ENCODE measurements around the gene ISCA2. TPM values are rescaled to one million over a fixed set of nuclear protein-coding genes. Genes with fewer than 3 reads are reported as not detected.
A peak's percentile ranks its signal among the peaks of the same experiment; 100 is the strongest.

ISCA2 gene
- total RNA-seq, 5 donors from 2014 or later (not counting 1 experiment from before 2014, with no cell fraction given): 21.3 to 42.6 (median 34.1) TPM

DNA sequence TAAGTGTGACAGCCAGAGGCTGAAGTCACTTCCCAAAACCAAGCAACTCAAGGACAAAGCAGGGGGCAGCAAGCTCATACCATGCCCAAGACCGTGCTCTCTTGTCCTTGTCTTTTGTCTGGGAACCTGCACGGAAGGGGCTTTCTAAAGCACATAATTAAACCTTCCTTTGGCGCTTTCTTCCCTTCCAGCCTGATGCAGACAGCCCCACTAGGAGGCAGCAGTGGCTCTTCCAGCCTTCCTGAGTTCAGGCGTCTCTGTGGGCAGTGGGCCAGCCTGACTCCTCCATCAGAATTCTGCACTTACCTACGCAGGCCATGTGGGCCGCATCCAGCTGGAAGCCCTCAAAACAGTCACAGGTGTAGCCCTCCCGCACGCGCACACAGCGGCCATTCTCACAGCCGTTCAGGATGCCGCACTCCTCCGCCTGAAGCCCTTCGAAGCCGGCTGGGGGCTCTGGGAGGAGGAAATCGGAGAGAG lies 7.6 kb downstream of the ISCA2 start:
- Histone ChIP-seq H3K27ac (ENCODE audit: low read length) (no peak overlapping the region), H3K9me3 (no peaks in the 10 kb centered on the region), H3K4me3 (ENCODE audit: control insufficient read depth in 1 of 2, extremely low read depth in 1 of 2, low read length in 1 of 2) (no peak overlapping the region), H3K27me3 (replicated peaks in 1 of 2; ENCODE audit: control insufficient read depth in 2 of 2, extremely low read depth in 1 of 2, insufficient read depth in 2 of 2, low read length in 1 of 2) (no peaks in the 10 kb centered on the region), H3K36me3 (ENCODE audit: control insufficient read depth in 2 of 2, extremely low read depth in 1 of 2, insufficient read depth in 1 of 2, low read length in 1 of 2) (no peaks in the 10 kb centered on the region), H3K4me1 (ENCODE audit: control insufficient read depth in 1 of 2, extremely low read depth in 1 of 2, insufficient read depth in 2 of 2, low read length in 2 of 2) (no peaks in the 10 kb centered on the region)
- WGBS (ENCODE audit: insufficient coverage): 89% methylated on average over 15 of the region's 16 CpGs
- H3K27ac Mint-ChIP-seq: no peak overlapping the region
- H3K9me3 Mint-ChIP-seq: no peaks in the 10 kb centered on the region
- no peaks in the 10 kb centered on the region for H3K27me3 Mint-ChIP-seq
- H3K4me1 Mint-ChIP-seq: peaks cover 0 to 28% (median 26%) of the 10 kb centered on the region in 3 donors
- CTCF ChIA-PET: no interaction called here
- peaks cover 18% of the 10 kb centered on the region for H3K36me3 Mint-ChIP-seq
- no peak overlapping the region for H3K4me3 Mint-ChIP-seq
- DNase-seq (no peak), ATAC-seq (replicated peaks in 1 of 4) (no peak)
- POLR2A ChIA-PET: interaction anchor here in 1 of 2 donors (0.6 kb wide), 1 partner anchor 282 kb away, joined by 3 read pairs; no protein-coding TSS in a partner anchor

DNA sequence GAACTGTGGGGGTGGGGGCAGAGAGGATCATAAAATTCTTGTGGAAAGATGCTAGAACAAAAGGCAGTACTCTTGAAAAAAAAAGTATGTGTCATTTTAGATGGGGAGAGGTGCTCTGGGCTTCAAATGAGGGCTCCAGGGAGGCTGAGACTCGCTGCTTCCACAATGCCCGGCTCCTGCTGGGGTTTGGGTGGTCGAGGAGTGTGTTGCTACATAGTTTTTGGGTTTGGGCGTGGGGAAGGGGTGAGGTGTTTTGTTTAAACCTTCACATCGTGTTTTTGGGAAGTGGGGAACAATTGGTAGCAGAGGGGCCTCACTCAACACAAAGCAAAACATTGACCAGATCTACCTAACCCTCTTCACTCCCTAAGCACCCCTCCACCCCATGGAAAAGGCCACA lies 8.1 kb downstream of the ISCA2 start:
- ChIA-PET POLR2A (interaction anchor here in 1 of 2 donors (0.6 kb wide), 1 partner anchor 282 kb away, joined by 3 read pairs; no protein-coding TSS in a partner anchor), CTCF (no interaction called here)
- ATAC-seq (replicated peaks in 1 of 4) (no peak), DNase-seq (no peak)
- no peak overlapping the region for H3K4me3 Mint-ChIP-seq
- Histone ChIP-seq H3K27ac (ENCODE audit: low read length) (no peak overlapping the region), H3K4me3 (ENCODE audit: control insufficient read depth in 1 of 2, extremely low read depth in 1 of 2, low read length in 1 of 2) (no peak overlapping the region), H3K9me3 (no peaks in the 10 kb centered on the region), H3K36me3 (ENCODE audit: control insufficient read depth in 2 of 2, extremely low read depth in 1 of 2, insufficient read depth in 1 of 2, low read length in 1 of 2) (no peaks in the 10 kb centered on the region), H3K27me3 (replicated peaks in 1 of 2; ENCODE audit: control insufficient read depth in 2 of 2, extremely low read depth in 1 of 2, insufficient read depth in 2 of 2, low read length in 1 of 2) (no peaks in the 10 kb centered on the region), H3K4me1 (ENCODE audit: control insufficient read depth in 1 of 2, extremely low read depth in 1 of 2, insufficient read depth in 2 of 2, low read length in 2 of 2) (no peaks in the 10 kb centered on the region)
- no peaks in the 10 kb centered on the region for H3K27me3 Mint-ChIP-seq
- WGBS (ENCODE audit: insufficient coverage): 79% methylated on average over 2 of the region's 5 CpGs
- peaks cover 18% of the 10 kb centered on the region for H3K36me3 Mint-ChIP-seq
- peaks cover 0 to 28% (median 24%) of the 10 kb centered on the region in 3 donors for H3K4me1 Mint-ChIP-seq
- H3K27ac Mint-ChIP-seq: no peak overlapping the region
- no peaks in the 10 kb centered on the region for H3K9me3 Mint-ChIP-seq

DNA sequence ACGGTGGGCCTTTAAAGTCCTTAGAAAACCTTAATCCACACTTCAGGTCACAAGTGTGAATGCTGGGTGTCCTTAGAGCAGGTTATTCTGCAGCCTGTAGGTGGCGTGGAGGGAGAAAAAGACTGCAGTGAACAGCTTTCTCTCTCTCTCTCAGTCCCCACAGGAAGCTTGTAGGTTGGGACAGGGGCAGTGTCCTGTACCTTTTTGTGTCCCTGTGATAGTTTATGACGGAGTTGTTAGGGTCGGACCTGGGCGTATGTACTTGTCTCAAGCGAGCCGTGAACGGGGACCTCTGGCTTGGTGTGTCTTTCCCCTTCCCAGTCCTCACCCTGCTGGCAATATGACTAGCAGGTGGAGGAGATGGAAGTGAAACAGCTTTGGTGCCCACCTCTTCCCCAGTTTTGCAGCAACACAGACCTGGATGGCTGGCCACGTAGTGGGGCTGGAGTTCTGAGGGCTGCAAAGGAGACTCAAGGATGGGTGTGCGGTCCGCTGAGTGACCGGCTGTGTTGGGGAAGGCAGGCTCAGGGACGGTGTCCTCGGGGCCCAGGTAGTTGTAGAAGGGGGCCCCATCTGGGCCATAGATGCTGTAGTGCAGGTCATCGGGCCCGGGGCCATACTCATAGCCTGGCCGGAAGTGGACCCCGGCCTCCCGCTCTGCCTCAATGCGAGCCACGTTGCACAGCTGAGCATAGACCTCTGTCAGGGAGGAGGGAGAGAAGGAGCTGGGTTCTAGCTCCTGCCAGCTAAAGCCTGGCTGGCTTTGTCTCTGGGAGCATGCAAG lies 8.9 kb downstream of the ISCA2 start:
- ChIA-PET CTCF (no interaction called here), POLR2A (no interaction called here)
- Histone ChIP-seq H3K27ac (ENCODE audit: low read length) (no peak overlapping the region), H3K4me3 (ENCODE audit: control insufficient read depth in 1 of 2, extremely low read depth in 1 of 2, low read length in 1 of 2) (no peak overlapping the region), H3K27me3 (replicated peaks in 1 of 2; ENCODE audit: control insufficient read depth in 2 of 2, extremely low read depth in 1 of 2, insufficient read depth in 2 of 2, low read length in 1 of 2) (no peaks in the 10 kb centered on the region), H3K9me3 (no peaks in the 10 kb centered on the region), H3K4me1 (ENCODE audit: control insufficient read depth in 1 of 2, extremely low read depth in 1 of 2, insufficient read depth in 2 of 2, low read length in 2 of 2) (no peaks in the 10 kb centered on the region), H3K36me3 (ENCODE audit: control insufficient read depth in 2 of 2, extremely low read depth in 1 of 2, insufficient read depth in 1 of 2, low read length in 1 of 2) (no peaks in the 10 kb centered on the region)
- ATAC-seq (replicated peaks in 1 of 4): peak in 1 of 4 experiments; percentile 29
- H3K27ac Mint-ChIP-seq: no peak overlapping the region
- no peaks in the 10 kb centered on the region for H3K9me3 Mint-ChIP-seq
- peaks cover 0 to 2% of the 10 kb centered on the region in 2 donors for H3K27me3 Mint-ChIP-seq
- H3K4me1 Mint-ChIP-seq: peaks cover 0 to 30% (median 23%) of the 10 kb centered on the region in 3 donors
- 97% methylated on average over 9 of the region's 21 CpGs for WGBS (ENCODE audit: insufficient coverage)
- H3K36me3 Mint-ChIP-seq: peaks cover 17% of the 10 kb centered on the region
- DNase-seq: no peak
- no peak overlapping the region for H3K4me3 Mint-ChIP-seq

DNA sequence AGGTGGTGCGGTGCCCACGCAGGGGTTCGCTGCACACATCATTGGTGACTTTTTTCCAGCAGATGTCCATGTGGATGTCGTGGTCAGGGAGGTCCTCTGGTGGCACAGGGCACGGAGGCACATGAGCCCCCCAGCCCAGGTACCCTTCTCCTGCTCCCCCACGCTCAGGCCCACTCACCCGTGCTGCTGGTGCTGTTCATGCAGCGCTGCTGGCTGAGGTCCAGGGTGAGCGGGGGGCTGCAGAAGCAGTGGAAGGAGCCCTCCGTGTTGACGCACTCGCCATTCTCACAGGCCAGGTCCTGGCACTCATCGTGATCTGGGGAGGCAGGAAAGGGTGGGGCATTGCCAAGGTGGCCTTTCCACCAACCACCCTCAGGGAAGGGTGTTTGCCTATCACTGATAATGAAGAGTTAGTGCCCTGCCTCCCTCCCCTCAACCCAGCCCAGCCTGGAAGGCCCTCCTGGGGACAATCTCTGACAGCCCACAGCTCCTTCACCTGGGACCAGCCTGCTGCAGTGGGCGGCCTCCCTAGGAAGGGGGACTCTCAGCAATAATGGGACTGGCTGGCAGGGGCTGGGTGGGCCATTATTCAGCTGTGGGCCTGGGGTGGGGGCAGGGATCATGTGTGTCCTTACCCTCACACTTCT lies 9.8 kb downstream of the ISCA2 start:
- 85% methylated on average over 7 of the region's 14 CpGs for WGBS (ENCODE audit: insufficient coverage)
- CTCF ChIA-PET: no interaction called here
- ATAC-seq (replicated peaks in 1 of 4) (no peak), DNase-seq (no peak)
- Histone ChIP-seq H3K4me1 (ENCODE audit: control insufficient read depth in 1 of 2, extremely low read depth in 1 of 2, insufficient read depth in 2 of 2, low read length in 2 of 2) (no peaks in the 10 kb centered on the region), H3K4me3 (ENCODE audit: control insufficient read depth in 1 of 2, extremely low read depth in 1 of 2, low read length in 1 of 2) (no peak overlapping the region), H3K36me3 (ENCODE audit: control insufficient read depth in 2 of 2, extremely low read depth in 1 of 2, insufficient read depth in 1 of 2, low read length in 1 of 2) (no peaks in the 10 kb centered on the region), H3K9me3 (no peaks in the 10 kb centered on the region), H3K27me3 (replicated peaks in 1 of 2; ENCODE audit: control insufficient read depth in 2 of 2, extremely low read depth in 1 of 2, insufficient read depth in 2 of 2, low read length in 1 of 2) (peaks cover 0 to 6% of the 10 kb centered on the region in 2 experiments), H3K27ac (ENCODE audit: low read length) (no peak overlapping the region)
- H3K36me3 Mint-ChIP-seq: peaks cover 11% of the 10 kb centered on the region
- H3K4me3 Mint-ChIP-seq: no peak overlapping the region
- peaks cover 0 to 27% (median 18%) of the 10 kb centered on the region in 3 donors for H3K4me1 Mint-ChIP-seq
- H3K9me3 Mint-ChIP-seq: no peaks in the 10 kb centered on the region
- peaks cover 0 to 5% of the 10 kb centered on the region in 2 donors for H3K27me3 Mint-ChIP-seq
- POLR2A ChIA-PET: interaction anchor here in 1 of 2 donors (0.5 kb wide), 1 partner anchor 365 kb away, joined by 5 read pairs; no protein-coding TSS in a partner anchor
- no peak overlapping the region for H3K27ac Mint-ChIP-seq

DNA sequence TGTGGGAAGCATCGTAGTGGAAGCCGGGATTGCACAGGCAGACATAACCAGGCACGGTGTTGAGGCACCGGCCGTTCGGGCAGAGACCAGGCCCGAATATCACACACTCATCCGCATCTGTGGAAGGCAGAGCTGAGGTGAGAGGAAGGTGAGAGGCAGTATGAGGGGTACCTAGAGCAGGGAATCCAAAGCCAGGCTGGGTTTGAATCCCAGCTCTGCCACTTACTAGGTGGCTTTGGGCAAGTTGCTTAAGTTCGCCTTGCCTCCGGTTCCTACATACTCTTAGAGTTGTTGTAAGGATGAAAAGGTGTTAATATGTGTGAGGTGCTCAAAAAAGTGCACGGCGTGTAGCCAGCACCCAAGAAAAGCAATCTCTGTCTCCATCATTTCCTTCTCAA lies 10.4 kb downstream of the ISCA2 start:
- H3K9me3 Mint-ChIP-seq: no peaks in the 10 kb centered on the region
- H3K27ac Mint-ChIP-seq: no peak overlapping the region
- ChIA-PET POLR2A (interaction anchor here in 1 of 2 donors (0.5 kb wide), 1 partner anchor 365 kb away, joined by 5 read pairs; no protein-coding TSS in a partner anchor), CTCF (no interaction called here)
- ATAC-seq (replicated peaks in 1 of 4) (no peak), DNase-seq (peak in 1 of 35 experiments; percentile 13)
- Histone ChIP-seq H3K4me1 (ENCODE audit: control insufficient read depth in 1 of 2, extremely low read depth in 1 of 2, insufficient read depth in 2 of 2, low read length in 2 of 2) (no peaks in the 10 kb centered on the region), H3K27me3 (replicated peaks in 1 of 2; ENCODE audit: control insufficient read depth in 2 of 2, extremely low read depth in 1 of 2, insufficient read depth in 2 of 2, low read length in 1 of 2) (peaks cover 0 to 11% of the 10 kb centered on the region in 2 experiments), H3K27ac (ENCODE audit: low read length) (no peak overlapping the region), H3K4me3 (ENCODE audit: control insufficient read depth in 1 of 2, extremely low read depth in 1 of 2, low read length in 1 of 2) (no peak overlapping the region), H3K36me3 (ENCODE audit: control insufficient read depth in 2 of 2, extremely low read depth in 1 of 2, insufficient read depth in 1 of 2, low read length in 1 of 2) (no peaks in the 10 kb centered on the region), H3K9me3 (no peaks in the 10 kb centered on the region)
- peaks cover 8% of the 10 kb centered on the region for H3K36me3 Mint-ChIP-seq
- no peak overlapping the region for H3K4me3 Mint-ChIP-seq
- H3K27me3 Mint-ChIP-seq: peaks cover 0 to 5% of the 10 kb centered on the region in 2 donors
- peaks cover 0 to 23% (median 16%) of the 10 kb centered on the region in 3 donors for H3K4me1 Mint-ChIP-seq
- WGBS (ENCODE audit: insufficient coverage): 95% methylated on average over 8 of the region's 12 CpGs

DNA sequence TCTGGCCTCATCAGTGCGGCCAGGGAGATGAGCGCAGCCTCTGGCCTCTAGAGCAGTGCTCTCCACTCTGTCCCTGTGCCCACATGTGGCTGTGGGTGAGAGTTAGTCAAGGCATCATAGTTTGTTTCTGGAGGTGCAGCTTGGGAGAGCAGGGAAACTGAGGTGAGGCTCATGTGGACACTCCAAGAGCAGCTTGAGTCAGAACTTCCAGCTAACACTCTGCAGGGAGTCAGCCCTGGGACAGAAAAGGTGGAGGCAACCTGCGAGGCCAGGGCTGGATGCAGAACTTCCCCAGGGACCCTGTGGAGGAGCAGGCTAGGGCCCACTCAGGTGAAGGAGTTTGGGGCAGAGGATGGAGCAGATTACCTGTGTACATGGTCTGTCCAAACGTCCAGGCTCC lies 10.8 kb downstream of the ISCA2 start:
- Mint-ChIP-seq H3K9me3 (no peaks in the 10 kb centered on the region), H3K4me1 (peaks cover 0 to 18% (median 12%) of the 10 kb centered on the region in 3 donors), H3K4me3 (no peak overlapping the region), H3K27me3 (peaks cover under 1 to 5% of the 10 kb centered on the region in 2 donors), H3K36me3 (peaks cover 4% of the 10 kb centered on the region), H3K27ac (no peak overlapping the region)
- whole genome bisulfite sequencing (ENCODE audit: insufficient coverage): 88% methylated on average over 4 of the region's 4 CpGs
- H3K27ac ChIP-seq (ENCODE audit: low read length): no peak overlapping the region
- DNase-seq (peak in 1 of 35 experiments; percentile 9), ATAC-seq (replicated peaks in 1 of 4) (no peak)
- POLR2A ChIA-PET: no interaction called here
- no peaks in the 10 kb centered on the region for H3K4me1 ChIP-seq (ENCODE audit: control insufficient read depth in 1 of 2, extremely low read depth in 1 of 2, insufficient read depth in 2 of 2, low read length in 2 of 2)
- H3K9me3 ChIP-seq: no peaks in the 10 kb centered on the region
- H3K4me3 ChIP-seq (ENCODE audit: control insufficient read depth in 1 of 2, extremely low read depth in 1 of 2, low read length in 1 of 2): no peak overlapping the region
- CTCF ChIA-PET: no interaction called here
- H3K27me3 ChIP-seq (replicated peaks in 1 of 2; ENCODE audit: control insufficient read depth in 2 of 2, extremely low read depth in 1 of 2, insufficient read depth in 2 of 2, low read length in 1 of 2): peaks cover 0 to 15% of the 10 kb centered on the region in 2 experiments
- no peaks in the 10 kb centered on the region for H3K36me3 ChIP-seq (ENCODE audit: control insufficient read depth in 2 of 2, extremely low read depth in 1 of 2, insufficient read depth in 1 of 2, low read length in 1 of 2)
